ENCODE results near the gene RPAP2.
"Not testable (repeated sequence)": the region's sequence is repeated elsewhere in the genome, so short reads cannot be mapped to it uniquely, and the experiment has no call there.

Gene RPAP2

DNA sequence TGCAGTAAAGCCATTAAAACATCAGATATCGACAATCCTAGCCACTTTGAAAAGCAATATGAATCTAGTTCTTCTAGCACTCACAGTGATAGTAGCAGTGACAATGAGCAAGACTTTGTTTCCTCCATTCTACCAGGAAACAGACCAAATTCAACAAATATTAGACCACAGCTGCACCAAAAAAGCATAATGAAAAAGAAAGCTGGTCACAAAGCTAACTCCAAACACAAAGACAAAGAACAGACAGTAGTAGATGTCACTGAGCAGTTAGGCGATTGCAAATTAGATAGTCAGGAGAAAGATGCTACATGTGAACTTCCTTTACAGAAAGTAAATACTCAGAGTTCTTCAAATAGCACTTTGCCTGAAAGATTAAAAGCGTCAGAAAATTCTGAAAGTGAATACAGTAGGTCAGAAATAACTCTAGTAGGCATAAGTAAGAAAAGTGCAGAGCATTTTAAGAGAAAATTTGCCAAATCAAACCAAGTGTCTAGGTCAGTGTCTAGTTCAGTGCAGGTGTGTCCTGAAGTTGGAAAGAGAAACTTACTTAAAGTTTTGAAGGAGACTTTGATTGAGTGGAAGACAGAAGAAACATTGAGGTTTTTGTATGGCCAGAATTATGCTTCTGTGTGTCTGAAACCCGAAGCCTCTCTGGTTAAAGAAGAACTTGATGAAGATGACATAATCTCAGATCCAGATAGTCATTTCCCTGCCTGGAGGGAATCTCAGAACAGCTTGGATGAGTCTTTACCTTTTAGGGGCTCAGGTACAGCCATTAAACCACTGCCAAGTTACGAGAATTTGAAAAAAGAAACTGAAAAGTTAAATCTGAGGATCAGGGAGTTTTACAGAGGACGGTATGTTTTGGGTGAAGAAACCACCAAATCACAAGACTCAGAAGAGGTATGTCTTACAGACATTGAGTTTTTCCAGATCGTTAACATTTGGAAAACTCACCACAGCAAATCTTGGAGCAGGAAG is 24.9 kb downstream of the RPAP2 start:
- DNase-seq = no peak

DNA sequence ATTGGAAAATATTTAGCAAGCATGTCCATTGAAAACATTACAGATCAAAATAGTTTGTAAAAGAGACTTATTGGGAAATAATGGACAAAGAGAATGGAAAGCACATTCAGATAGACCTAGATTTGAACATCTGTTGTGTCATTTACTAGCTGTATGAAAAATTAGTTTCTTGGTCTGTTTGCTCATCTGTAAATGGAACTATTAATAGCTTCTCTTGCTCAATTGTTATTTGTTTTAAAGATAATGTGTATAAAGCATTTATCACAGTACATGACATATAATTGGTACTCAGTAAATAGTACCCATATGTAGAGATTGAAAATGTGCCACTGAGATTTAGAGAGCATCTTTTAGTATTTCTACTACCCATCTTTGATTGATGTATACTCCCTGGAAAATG is 25.9 kb downstream of the RPAP2 start:
- no peak for DNase-seq

DNA sequence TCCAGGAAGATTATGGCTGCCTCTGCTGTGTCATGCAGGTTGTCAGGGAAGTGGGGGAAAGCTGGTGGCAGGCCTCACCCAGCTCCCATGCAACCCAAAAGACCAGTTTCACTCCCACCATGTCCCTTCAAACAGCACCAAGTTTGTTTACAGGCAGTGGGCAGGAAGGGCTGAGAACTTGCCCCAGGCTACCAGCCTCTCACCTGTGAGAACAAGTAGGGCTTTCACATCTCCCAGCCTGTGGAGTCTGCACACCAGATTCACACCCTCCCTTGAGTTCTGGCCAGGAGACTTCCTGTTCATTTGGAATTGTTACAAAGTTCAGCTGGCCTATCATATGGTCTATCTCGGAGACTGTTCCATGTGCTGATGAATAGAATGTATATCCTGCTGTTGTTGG is 27.8 kb downstream of the RPAP2 start:
- DNase-seq = no peak

DNA sequence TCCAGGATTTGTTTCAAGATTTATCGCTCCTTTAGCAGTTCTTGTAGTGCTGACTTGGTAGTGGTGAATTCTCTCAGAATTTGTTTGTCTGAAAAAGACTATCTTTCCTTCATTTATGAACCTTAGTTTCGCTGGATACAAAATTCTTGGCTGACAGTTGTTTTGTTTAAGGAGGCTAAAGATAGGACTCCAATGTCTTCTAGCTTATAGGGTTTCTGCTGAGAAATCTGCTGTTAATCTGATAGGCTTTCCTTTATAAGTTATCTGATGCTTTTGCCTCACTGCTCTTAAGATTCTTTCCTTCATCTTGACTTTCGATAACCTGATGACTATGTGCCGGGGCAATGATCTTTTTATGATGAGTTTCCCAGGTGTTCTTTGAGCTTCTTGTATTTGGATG is 28.9 kb downstream of the RPAP2 start:
- no peak for DNase-seq

DNA sequence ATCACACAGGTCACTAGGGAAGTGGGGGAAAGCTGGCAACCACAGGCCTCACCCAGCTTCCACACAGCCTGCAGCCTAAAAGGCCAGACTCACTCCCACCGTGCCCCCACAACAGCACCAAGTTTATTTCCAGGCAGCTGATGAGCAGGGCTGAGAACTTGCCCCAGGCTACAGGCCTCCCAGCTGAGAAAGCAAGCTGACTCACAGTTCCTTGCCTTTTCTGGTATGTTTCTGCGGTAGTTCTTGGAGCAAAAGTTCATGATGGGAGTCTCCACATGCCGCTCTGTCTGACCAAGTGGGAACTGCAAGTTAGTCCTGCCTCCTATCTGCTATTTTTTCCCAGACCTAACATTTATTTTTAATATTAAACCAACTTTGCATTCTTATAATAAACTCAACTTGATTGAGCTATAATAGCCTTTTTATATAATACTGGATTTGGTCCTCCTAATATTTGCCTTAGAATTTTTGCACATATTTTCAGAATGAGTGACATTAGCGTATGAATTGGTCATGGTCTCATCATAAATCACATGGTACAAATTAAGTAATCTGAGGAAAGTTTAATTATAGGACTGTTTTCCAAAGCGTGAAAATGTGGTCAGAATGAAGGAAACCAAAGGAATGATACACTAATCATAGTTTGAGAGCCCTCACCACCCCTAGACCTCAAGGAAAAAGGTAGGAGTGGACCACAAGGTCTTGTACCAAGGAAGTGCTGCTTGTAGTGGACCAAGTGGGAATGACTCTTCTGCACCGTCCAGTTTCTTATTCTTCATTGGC is 30.7 kb downstream of the RPAP2 start:
- no peak for DNase-seq

DNA sequence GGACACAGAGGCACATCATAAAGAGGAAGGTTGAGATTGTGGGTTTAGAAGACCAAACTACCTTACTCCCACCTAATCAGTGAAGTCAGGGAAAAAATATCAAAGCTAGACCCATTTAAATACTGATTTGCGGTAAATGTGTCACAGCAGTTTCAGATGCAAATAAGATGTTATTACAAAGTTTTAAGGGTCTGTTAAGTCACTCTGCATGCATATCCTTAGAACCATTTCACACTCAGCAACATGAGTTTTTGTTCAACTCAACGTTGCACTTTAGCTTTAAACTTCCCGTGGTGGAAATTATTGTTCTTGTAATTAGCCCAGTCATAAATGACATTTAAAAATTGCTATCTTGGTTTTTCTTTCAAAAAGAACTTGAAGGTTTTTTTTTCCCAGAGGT is 34.8 kb downstream of the RPAP2 start:
- no peak for DNase-seq

DNA sequence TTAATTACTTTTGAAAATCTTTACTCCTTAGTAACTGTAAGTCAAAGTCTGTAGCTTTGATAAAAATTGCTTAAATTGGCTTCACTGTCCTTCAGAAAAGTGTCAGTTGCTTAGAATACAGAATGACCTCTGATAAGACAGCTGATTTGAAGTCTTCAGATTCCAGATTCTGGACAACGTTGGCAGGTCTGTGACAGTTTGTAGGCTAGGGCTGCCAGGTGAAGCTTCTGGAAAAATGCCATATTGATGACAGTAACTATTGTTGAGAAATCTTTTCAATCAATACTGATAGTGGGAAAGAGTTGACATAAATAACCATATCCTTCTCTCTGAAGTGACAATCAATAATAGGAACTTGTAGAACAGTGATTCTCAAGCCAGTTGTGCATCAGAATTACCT is 41.3 kb downstream of the RPAP2 start:
- DNase-seq = no peak

DNA sequence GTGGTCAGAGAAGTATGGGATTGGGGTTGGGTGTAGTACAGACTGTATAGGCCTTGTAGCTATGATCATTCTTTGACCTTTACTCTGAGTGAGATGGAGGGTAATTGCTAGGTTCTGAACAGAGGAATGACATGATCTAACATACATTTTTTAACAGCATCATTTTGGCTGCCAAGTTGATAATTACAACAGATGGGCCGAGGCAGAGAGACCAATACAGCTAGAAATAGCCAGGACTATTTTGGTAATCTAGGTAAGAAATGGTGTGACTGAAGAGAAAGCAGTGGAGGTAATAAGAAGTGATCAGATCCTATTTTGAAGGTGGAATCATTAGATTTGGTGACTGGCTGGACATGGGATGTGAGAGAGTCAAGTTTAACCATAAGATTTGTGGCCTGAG is 43.5 kb downstream of the RPAP2 start:
- DNase-seq = no peak

DNA sequence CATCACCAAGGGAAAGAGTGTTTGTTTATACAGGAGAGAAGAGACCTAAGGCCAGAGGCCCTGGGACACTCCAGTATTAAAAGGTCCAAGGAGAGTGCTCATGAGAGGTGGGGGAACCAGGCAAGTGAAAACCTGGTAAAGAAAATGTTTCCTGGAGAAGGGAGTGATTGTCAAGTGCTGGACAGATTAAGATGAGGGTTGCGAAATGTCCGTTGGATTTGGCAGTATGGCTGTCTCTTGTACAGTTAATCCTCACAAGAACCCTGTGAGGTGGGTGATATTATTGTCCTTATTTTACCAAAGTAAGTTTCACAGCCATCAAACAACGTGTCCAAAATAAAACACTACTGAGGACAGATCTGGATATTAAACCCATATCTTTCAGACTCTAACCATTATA is 44.2 kb downstream of the RPAP2 start:
- DNase-seq = no peak

DNA sequence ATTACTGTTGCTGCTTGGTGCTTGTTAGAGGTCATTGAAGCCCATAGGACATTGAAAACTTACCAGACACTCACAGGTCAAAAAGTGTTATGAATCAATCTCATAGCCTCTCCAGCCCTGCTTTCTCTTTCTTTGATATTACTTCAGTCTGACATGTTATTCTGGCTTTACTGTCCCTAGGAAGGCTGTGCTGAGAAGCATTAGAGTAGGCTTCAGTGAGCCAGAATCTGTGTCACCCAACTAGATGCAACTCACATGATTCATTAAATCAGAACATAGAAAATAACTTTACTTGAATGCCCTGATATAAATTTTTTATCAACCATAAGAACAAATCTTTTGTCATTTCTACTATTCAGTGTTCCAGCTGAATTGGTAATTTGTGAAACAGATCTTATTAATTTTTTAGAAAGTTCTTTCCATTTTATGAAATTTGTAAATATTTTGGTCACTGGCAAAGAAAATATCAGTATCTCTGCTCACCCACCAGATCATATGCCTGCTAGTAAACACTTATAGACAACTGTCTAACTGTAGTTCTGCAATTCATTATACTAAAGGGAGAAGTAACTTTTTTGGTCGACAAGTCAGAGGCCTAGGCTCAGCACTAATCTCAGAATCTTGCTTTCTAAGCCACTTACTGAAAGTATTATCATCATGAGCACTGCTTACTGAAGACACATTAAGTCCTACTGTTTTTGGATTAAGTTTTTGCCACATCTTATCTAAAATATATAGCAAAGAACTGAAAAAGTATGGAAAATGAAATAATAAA is 48.2 kb downstream of the RPAP2 start:
- DNase-seq = no peak

DNA sequence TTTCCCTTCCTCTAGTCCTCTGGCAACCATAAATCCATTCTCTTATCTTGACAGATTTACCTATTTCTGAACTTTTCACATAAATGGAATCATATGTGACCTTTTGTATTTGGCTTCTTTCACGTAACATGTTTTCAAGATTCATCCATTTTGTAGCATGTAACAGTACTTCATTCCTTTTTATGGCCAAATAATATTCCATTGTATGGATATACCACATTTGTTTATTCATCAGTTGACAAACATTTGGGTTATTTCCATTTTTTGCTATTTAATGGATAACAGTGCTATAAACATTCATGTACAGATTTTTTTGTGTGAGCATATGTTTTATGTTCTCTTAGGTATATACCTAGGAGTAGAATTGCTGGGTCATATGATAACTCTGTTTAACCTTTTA is 54.0 kb downstream of the RPAP2 start:
- no peak for DNase-seq

DNA sequence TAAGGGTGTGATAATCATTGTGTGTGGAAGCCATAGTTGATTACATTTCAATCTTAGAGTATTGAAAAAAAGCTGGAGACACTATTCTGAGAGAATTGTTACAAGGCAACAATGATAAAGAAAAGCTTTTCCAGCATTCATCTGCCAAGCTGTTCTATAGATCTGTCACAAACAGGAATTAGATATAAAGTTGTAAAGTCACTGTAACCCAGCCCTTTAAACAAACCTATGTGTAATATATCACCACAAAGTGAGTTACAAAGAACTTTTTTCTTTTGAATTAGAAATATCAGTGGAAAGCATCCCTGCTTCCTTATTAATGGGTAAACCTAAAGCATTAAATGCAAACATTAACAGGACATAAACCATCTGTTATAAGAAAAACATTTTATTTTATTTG is 55.4 kb downstream of the RPAP2 start:
- no peak for DNase-seq

DNA sequence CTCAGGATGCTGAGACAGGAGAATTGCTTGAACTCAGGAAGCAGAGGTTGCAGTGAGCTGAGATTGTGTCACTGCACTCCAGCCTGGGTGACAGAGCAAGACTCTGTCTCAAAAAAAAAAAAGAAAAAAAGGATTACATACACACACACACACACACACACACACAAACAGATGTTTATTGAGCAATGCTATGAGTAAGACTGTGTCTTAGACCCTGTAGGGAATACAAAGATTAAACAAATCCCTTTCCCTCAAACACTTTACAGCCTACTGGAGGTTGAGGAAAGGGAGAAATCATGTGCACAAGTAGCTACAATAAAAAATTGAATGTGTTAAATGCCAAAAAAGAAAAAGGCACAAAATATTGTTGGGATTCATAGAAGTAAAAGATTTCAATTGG is 58.1 kb downstream of the RPAP2 start:
- DNase-seq = no peak

DNA sequence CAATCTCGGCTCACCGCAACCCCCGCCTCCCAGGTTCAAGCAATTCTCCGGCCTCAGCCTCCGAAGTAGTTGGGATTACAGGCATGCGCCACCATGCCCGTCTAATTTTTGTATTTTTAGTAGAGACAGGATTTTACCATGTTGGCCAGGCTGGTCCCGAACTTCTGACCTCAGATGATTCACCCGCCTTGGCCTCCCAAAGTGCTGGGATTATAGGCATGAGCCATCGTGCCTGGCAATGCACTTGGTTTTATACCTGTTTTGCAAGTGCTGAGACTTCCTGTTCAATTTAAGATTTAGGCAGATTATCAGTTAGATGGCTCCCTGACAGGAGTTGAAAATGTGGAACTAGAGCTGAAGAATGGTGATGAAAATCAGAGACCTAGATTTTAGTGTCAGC is 60.5 kb downstream of the RPAP2 start:
- DNase-seq = not testable (repeated sequence)

DNA sequence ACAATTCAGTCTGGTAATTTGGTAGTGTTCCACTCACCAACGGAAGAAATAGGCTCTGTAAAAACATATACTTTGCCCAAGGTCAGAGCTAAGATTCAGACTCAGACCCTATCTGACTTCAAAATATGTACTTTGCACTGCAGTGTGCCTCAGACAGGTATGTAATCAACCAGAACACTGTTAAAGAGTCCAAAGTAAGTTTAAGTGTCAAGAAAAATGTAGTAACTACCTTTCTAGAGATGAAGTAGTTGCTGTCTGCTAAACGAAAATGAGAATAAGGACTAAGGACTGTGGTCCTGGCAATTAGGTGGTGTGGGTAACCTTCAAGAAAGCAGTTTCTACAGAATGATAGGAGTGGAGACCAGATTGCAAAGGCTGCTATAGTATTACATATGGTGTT is 61.1 kb downstream of the RPAP2 start:
- no peak for DNase-seq

DNA sequence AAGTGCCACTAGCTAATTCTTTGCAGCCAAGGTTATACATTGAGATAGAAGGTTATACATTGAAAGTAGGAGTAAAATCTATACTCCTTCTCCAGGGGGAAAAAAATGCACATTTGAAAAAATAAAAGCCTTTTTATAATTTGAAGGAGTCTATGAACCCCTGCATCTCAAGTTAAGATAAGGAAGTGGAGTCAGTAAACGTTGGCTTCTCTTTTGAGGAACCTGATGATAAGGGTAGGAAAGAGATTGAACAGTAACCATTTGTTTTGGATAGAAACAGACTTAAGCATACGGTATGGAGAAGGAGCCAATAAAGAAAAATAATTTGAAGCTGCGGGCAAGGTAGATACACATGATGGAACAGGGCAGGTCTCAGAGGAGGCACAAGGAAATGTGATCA is 64.1 kb downstream of the RPAP2 start:
- DNase-seq = no peak

DNA sequence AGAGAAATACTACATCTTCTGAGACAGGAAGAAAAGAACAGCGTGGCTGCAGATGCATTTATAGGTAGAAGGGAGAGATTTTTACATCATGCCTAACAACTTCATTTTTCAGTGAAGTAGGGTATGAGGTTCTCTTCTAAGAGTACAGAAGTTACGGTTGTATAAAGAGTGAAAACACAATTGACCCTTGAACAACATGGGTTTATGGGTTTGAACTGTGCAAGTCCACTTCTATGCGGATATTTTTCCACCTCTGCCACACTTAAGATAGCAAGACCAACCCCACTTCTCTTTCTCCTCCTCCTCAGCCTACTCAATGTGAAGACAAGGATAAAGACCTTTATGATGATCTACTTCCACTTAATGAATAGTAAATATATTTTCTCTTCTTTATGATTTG is 64.5 kb downstream of the RPAP2 start:
- DNase-seq = no peak

DNA sequence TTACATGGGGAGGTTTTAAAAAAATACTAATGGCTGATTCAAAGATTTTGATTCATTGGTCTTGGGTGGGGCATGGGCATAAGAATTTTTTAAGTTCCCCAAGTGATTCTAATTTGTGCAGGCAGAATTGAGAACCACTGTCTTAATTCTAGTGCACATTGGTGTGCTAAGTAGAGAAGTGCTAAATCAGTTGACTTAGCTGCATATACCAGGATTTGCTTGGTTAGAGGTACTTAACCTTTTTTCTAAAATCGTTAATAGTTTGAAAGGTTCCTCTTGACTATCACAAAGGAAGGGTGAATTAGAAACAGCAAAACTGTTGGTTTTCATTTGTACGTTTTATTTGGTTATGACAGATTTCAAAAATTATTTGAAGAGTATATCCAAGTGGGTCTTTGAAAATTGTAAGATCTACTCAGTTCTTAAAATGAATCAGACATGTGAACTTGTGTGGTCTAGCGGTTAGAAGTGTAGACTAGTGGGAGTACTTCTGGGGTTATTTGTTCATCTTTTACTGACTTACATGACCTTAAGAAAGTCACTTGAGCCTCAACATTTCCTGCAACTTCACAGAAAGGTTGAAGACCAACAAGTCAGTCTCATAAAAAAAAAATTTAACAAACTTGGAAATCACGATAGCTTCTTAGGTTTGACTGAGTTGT is 66.7 kb downstream of the RPAP2 start:
- DNase-seq = no peak

DNA sequence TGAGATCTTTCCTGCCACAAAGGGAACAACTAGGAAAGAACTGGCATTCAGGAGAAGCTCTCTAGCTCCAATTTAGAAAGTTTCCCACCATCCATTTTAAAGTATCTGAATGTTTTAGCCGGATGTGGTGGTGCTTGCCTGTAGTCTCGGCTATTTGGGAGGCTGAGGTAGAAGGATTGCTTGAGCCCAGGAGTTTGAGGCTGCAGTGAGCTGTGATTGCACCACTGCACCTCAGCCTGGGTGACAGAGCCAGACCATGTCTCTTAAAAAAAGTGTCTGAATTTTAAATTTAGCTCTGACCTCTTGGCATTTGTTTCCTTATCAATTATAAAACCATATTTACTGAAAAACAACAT is 67.2 kb downstream of the RPAP2 start:
- DNase-seq = no peak

DNA sequence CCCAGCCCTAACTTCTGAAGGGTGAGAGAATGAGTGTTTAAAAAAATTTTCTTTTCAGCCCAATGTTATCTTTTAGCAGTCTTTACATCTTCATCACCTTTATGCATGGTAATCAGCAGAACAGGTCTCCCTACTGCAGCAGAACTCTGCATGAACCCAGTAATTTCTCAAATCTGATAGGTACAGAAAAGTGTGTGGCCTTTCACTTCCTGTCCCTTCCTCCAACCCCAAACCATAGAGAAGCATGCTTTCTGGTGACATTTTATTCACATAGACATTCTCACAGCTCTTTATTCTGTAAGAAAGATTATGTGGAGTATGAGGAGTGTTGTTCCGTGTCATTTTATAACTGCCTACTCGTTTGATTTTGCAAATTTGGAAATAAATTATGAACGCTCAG is 68.6 kb downstream of the RPAP2 start:
- DNase-seq = no peak

DNA sequence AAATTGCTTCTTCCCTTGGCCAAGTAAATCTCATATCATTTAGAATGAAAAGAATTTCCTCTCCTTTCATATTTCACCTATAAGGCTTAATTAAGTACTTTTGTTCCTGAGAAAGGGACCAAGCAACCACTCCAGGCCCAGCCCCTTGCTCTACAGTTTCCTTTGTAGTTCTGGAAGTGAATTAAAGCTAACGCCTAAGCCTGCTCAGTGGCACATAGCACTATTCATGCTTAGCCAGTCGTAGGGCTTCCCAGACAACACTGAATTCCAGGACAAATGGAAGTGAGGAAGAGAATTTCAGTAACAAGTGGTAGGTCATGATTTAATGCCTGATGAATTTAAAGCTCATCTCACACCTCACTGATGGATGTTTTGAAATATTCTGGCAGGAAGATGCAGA is 73.3 kb downstream of the RPAP2 start:
- DNase-seq = no peak

DNA sequence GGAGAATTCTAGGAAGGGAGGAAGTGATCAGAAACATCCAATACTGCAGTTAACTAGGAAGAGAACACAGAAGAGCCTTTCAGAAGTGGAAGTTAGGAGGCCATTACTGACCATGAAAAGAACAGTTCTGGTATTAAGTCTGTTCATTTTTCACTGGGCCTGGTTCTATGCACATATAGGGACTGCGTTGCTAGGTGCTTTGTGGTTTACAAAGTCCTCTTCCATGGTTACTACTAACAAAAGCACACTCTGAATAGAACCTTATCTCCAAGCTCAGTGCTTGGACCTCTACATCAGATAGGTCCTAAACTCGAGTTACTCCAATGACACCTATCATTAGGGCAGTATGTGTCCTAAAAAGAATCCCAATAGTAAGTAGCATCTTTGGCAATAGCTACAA is 75.4 kb downstream of the RPAP2 start:
- DNase-seq = no peak

DNA sequence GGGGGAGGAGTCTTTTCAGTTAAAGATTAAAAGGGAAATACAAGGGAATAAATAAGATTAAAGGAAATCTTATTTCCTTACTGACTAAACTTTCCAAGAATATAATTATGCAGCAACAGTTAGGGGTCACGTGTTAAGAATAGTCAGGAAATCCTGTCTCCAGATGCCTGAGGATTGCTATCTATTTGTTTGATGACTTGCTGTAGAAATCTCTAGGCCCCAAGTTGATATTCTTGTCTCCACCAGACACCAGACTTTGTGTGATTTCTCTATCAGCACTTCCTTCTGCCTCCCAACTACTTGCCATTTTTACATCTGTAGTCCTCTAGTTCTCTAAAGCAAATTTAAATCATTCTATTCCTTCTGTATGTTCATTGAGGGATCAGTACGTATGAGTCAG is 77.5 kb downstream of the RPAP2 start:
- no peak for DNase-seq
